ENCODE results near the gene TMEM132D. TPM values are rescaled to one million over a fixed set of nuclear protein-coding genes. Genes with fewer than 3 reads are reported as not detected.

Gene TMEM132D
- total RNA-seq, 1 experiment from 2014 or later: not detected

- CTCF ChIA-PET: no interaction called here
- DNase-seq (ENCODE audit: low read depth, low spot score) (no peak), ATAC-seq (no peak)
- Histone ChIP-seq H3K27me3 (ENCODE audit: control insufficient read depth, insufficient read depth, low read length) (no peaks in the 10 kb centered on the region), H3K9me3 (ENCODE audit: control insufficient read depth, insufficient read depth, low read depth, low read length) (no peaks in the 10 kb centered on the region), H3K4me3 (ENCODE audit: low read depth in 2 of 2, low read length in 2 of 2) (no peak overlapping the region), H3K27ac (ENCODE audit: low read length) (no peak overlapping the region), H3K36me3 (ENCODE audit: control insufficient read depth, insufficient read depth, low read length) (no peaks in the 10 kb centered on the region), H3K4me1 (ENCODE audit: control insufficient read depth, insufficient read depth, low read length) (no peaks in the 10 kb centered on the region)
- intact Hi-C loops (cut with micrococcal nuclease; ENCODE audit: unreplicated experiment) (no loop called here), in situ Hi-C loops (cut with HindIII; ENCODE audit: low pct_unique_long_range_greater_than_20kb, low sequenced_read_pairs) (no loop called here)
- POLR2A ChIA-PET: no interaction called here
- BruUV-seq (replicated peaks): no TSS peak
- TF ChIP-seq CTCF (IDR thresholded peaks at IDR 0.05) (no peak), SIN3A (IDR thresholded peaks at IDR 0.05; ENCODE audit: borderline replicate concordance, insufficient read depth, low read depth, low read length) (no peak), POLR2AphosphoS5 (IDR thresholded peaks at IDR 0.05; ENCODE audit: low read depth, low read length) (no peak)
Observed at GRCh38 chr12:129927316-129927900, 23.6 kb upstream of the TMEM132D start.

- H3K36me3 ChIP-seq (ENCODE audit: control insufficient read depth, insufficient read depth, low read length): no peaks in the 10 kb centered on the region
- CTCF ChIA-PET: interaction anchor here (0.7 to 1.7 kb wide), 2 partner anchors 22 to 942 kb away, joined by 3 to 4 read pairs; no protein-coding TSS in a partner anchor
- POLR2A ChIA-PET: no interaction called here
- H3K27me3 ChIP-seq (ENCODE audit: control insufficient read depth, insufficient read depth, low read length): no peaks in the 10 kb centered on the region; the same call in 1 of the 2 replicates
- no peak overlapping the region for H3K27ac ChIP-seq (ENCODE audit: low read length)
- DNase-seq (ENCODE audit: low read depth, low spot score) (peak; percentile 42), ATAC-seq (peak; percentile 92)
- no peaks in the 10 kb centered on the region for H3K4me1 ChIP-seq (ENCODE audit: control insufficient read depth, insufficient read depth, low read length)
- in situ Hi-C loops (cut with HindIII; ENCODE audit: low pct_unique_long_range_greater_than_20kb, low sequenced_read_pairs) (no loop called here), intact Hi-C loops (cut with micrococcal nuclease; ENCODE audit: unreplicated experiment) (loop anchor here (1.0 to 10.0 kb wide), 4 partner anchors 101 to 1127 kb away; no protein-coding TSS in a partner anchor)
- no peak overlapping the region for H3K4me3 ChIP-seq (ENCODE audit: low read depth in 2 of 2, low read length in 2 of 2)
- no TSS peak for BruUV-seq (replicated peaks)
- no peaks in the 10 kb centered on the region for H3K9me3 ChIP-seq (ENCODE audit: control insufficient read depth, insufficient read depth, low read depth, low read length)
- TF ChIP-seq SIN3A (IDR thresholded peaks at IDR 0.05; ENCODE audit: borderline replicate concordance, insufficient read depth, low read depth, low read length): no peak
- TF ChIP-seq CTCF (IDR thresholded peaks at IDR 0.05): peak; percentile 89
- no peak for TF ChIP-seq POLR2AphosphoS5 (IDR thresholded peaks at IDR 0.05; ENCODE audit: low read depth, low read length)
- no peak for TF ChIP-seq REST (IDR thresholded peaks at IDR 0.05; ENCODE audit: insufficient read depth in 1 of 2, low read depth in 2 of 2, low read length in 1 of 2)
Observed at GRCh38 chr12:129911428-129912049, 7.7 kb upstream of the TMEM132D start.
